GM21515 (cell line): ENCODE data around the gene CACHD1.
"Not testable (repeated sequence)": the region's sequence is repeated elsewhere in the genome, so short reads cannot be mapped to it uniquely, and the experiment has no call there.

Source experiments
- ATAC-seq: cut with Tn5 transposase; IDR thresholded peaks from one replicate; pipeline ENCODE4 v1.9.1; 2021; ENCODE audit not compliant: unreplicated experiment

CACHD1 gene

DNA sequence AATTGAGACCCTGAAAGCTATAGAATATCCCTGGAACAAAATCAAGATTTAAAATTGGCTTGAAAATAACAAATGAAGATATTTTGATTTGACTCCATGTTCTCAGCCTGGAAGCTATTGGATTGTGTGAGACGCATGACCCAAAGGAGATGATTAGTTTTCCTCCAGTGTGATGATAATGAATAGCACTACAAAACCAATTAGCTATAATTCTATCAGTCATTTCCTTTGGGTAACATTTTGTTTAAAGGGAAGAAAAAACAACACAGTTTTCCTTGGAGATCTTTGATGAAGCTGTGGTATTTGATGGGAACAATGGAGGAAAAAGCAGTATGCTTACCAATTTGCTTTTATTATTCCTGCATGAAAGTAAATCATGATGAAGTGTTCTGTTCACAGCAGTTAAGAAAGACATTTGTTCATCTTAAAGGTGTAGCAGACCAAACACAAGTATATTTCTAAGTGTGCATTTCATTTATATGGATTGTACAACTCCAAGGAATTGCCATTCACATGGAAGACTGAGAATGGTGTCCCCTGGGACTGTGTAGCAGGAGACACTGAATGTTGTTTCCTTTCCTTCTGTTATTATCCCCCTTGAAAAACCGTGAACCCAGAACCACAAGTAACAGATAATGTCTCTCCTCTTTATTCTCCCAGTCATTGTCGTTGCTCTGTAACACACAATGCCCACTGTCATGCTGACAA is 111.4 kb downstream of the CACHD1 start:
- ATAC-seq: no peak

DNA sequence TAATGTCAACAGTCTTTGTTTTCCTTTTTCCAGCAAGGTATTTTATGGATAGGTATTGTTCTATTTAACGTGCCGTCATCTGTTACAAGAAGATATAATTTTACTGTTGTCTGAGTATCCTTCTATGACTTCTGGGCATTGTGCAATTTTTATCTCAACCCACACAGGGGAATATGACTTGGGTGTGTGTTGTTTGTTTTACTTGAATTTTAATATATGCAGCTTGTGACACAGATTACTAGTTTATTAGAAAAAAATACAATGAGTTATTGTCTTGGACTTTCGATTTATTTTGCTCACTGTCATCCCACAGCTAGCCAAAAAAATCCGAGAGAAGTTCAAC is 111.9 kb downstream of the CACHD1 start:
- no peak for ATAC-seq

DNA sequence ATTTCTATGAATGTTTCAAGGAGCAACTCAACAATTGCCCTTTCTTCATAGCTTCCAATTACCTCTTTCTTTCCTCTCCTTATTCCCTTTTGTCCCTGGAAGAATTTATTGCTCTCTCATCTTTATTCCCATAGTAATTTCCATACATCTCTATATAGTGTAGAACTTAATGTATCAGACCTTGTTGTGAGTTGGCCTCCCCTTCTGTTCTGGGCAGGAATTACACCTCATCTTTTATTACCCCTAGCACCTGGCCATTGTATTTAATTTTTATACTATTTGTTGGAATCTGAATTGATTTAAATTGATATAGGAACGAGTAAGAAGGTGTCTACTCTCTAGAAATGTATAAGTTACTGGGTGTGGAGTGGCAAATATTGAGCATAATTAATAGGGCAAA is 114.5 kb downstream of the CACHD1 start:
- ATAC-seq: no peak

DNA sequence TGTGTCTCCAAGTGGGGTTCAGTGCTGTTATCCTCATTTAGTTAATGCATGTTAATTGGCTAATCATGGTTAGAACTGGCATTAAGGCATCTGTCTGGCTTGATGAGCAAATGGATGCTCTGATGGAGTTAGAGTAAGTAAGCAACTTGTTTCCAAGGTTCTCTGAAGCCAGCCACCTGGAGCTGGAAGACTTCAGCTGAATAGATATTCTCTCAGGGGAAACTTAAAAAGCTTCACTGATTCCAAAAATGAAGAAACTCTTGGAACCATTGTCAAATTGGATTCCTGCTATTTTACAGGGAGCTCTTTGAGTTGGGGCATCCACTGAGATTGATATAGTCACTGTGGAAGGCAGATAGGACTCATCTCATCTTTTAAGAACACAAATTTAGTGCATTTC is 118.9 kb downstream of the CACHD1 start:
- no peak for ATAC-seq

DNA sequence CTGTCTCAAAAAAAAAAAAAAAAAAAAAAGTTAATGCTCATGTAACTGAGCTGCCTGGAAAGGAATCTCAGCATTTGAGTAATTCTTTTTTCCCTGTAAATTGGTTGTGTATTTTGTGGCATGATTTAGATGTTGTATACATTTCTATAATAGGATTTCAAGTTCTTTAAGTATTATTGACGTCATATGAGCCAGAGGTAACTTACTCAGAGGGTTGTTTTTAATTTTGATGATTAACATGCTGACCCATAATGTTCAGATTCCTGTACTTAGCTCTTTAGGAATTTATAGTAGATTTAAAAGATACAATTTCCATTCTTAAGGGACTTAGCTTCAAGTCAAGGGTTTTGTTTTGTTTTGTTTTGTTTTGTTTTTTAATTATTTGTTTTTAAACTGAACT is 120.4 kb downstream of the CACHD1 start:
- ATAC-seq: no peak

DNA sequence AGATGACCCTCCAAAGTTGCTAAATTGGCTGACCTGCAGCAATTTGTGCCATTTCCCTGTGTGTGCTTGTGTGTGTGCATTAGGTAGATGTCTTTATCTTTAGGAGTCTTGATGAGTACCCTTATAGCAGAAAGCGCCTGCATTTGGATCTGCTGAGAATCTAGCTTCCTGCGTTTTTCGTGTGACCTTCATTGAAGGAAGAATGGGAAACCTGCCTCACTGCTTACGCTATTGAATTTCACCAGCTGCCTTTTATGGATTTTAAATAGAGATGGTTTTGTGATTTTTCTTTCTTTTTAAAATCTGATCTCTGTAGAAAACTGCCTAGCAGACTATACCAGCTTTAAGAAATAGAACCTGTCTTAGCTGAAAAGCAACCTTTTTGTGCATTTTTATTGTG is 124.5 kb downstream of the CACHD1 start:
- no peak for ATAC-seq

DNA sequence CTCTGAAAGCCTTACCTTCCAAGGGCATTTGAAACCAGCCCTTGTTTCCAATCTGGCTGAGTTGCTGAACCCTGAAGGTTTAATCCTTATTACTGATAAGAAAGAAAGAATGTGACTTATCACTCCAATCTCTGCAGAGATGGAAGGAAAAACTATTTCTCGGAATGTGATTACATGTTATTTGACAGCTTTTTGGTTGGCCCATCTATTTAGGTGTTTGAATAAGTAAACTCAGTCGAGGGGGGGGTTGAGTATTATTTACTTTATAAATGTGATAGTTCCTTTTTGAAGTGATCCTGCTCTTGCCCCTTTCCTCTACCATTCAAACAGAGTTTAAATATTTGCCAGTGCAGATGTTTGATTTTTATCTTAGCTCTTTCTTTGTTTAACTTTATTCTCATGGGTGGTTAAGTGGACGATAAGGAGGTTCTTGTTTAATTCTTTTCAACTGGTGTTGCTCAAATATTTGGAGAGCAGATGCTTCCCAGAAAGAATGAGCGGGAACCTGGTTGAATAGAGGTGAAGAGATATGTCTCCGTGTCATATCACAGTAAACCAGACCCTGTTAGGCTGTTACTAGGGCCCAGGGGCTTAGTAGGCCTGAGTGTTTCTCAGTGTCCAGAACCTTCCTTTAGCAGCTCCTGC is 126.1 kb downstream of the CACHD1 start:
- no peak for ATAC-seq

DNA sequence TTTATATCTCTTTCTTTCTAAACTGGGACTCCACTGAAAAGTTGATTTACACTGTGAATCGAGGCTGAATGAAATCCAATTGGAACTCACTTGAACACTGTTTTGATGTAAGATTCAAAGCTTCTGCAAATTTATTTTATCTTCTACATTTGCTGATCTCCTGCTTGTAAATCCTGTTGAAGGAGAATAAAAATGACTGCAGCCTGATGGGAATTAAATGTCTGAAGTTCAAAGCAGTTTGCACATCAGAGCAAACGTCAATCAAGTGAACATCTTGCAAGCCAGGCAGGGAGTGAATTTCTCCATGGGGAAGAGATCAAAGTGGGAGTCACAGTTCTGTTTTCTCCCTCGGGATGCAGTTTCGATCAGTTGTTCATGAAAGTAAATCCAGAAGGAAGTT is 127.2 kb downstream of the CACHD1 start:
- no peak for ATAC-seq

DNA sequence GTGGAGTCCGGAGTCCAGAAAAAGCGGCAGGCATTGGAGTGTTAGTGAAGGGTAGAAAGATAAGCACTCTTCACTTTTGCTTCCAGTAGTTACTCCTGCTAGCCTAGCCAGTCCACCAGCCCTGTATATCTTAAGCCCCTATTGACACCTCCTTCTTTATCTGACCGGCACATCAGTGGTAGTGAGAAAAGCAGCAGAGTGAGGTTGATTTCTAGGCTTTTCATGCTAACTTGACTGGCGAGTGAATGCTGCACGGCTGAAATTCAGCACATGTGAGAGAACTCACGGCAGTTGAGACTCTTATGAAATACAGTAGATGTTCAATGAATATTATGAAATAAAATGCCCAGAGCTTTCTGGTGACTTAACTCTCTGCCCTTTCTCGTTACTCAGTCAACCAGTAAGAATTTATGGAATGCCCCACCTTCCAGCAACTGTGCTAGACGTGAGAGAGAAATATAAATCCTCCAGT is 128.2 kb downstream of the CACHD1 start:
- ATAC-seq: no peak

DNA sequence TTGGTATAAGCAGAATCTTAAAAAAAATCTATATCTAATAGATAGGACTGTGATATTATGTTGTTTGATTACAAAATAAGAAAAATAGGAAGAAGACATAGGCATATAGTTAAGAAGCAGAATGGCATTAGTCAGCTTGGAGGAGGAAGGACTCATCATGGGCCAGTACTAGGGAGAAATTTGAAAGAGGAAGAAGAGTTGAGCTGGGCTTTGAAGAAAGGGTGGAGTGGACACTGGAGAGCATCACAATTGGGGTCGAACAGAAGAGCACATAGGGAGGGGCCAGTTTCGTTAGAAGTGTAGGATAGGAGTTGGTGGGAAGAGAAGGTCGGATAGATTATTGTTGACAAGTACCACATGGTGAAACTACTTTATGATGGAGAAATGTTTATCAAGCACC is 129.3 kb downstream of the CACHD1 start:
- no peak for ATAC-seq

DNA sequence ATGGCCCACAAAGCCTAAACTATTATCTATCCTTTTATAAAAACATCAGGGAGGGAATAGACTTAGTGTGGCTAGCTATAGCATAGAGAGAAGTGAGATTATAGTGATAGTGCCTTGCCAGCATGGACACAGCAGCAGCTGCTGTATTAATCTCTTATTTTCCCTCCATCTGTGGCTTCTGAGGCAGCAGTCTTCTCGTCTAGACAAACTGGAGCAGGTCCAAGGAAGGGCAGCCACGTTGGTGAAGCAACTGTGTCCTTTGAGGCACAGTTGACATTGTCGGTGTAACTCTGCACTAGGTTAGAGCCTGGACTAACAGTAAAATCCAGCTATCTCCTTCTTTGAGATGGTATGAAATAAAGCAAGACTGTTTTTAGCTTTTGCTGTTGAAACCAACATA is 131.3 kb downstream of the CACHD1 start:
- ATAC-seq: no peak

DNA sequence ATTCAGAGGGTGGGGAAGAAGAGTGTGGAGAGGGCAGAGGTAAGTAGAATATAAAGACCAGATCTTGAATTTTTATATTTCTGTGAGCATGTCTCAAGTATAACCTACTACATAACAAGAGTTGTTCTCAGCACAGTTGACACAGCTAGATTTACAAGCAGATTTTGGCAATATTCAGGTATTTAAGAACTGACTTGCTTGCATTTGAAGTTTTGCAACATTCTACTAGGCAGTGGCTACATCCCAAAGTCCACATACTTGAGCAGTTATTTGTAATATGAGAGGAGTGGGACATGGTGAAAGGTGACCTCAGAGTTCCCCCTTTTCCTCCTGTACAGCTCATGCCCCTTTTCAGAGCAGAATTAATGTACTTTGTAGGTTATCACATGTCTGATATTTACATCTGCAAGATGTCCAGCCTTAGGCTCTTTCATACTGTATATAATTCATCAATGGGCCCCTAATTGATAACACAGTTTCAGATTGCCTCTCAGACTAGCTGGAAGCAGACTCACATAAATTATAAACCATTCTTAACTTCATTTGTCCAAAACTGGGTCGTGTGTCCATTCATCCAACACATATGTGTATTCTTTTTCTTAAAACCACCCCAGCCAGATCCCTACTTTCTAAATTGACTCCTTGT is 138.2 kb downstream of the CACHD1 start:
- no peak for ATAC-seq

DNA sequence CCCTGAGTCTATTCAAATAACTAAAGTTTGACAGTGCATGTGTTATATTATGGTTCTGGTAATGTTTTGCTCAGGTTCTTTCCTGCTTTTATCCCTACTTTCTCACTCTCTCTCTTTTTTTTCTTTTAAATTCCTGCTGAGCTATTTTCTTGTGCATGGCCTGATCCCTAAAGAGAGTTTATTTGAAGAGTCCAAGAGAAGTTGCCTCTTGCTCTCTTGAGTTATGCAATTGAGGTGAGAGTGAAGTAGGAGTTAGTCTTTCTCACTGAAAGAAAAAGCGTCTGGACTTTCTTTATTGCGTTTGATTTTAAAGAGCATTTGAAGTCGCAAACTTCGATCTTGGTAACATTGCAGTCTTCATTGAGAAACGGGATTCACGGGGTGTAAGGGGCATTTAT is 138.7 kb downstream of the CACHD1 start:
- no peak for ATAC-seq

DNA sequence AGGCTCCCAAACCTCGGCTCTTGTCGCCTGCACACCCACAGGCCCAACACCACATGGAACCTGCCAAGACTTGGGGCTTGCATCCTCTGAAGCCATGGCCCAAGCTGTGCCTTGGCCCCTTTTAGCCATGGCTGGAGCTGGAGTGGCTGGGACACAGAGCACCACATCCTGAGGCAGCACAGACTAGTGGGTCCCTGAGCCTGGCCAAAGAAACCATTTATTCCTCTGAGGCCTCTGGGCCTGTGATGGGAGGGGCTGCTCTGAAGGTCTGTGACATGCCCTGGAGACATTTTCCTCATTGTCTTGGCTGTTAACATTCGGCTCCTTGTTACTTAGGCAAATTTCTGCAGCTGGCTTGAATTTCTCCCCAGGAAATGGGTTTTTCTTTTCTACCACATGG is 141.0 kb downstream of the CACHD1 start:
- ATAC-seq: not testable (repeated sequence)

DNA sequence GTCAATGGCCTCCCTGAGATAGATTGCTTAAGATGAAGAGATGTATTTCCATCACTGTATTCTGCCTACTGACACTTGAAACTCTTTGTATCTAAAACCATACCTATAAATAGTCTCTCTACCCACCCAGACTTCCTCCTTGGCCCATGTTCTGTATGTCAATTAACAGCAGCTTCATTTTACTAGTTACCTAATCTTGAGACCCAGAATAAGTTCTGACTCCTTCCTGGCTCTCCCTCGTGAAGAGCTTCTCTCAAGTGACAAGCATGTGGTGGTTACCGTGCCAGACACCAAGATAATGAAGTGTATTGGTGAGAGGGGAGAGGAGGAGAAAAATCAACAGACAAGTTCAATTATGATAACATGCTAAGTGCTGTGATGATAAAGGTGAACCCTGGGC is 146.1 kb downstream of the CACHD1 start:
- no peak for ATAC-seq

DNA sequence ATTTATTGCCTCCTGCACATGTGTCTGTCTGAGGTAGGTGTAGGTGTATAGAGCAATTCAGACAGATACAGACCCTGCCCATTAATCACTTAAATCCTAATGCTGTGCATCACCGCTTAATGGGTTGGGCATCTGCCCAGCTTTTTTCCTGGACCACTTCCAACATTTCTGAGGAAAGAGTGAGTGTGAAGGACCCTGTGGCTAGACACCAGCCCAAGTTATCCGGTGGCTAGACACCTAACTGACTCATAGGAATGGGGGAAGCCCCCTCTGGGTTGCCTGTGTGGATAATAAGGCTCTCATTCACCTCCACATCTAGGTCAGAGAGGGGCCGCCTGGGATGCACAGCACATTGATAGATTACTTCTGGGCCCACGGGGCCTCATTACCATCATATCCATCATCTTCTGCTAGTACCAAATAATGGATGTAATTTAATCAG is 153.8 kb downstream of the CACHD1 start:
- no peak for ATAC-seq

DNA sequence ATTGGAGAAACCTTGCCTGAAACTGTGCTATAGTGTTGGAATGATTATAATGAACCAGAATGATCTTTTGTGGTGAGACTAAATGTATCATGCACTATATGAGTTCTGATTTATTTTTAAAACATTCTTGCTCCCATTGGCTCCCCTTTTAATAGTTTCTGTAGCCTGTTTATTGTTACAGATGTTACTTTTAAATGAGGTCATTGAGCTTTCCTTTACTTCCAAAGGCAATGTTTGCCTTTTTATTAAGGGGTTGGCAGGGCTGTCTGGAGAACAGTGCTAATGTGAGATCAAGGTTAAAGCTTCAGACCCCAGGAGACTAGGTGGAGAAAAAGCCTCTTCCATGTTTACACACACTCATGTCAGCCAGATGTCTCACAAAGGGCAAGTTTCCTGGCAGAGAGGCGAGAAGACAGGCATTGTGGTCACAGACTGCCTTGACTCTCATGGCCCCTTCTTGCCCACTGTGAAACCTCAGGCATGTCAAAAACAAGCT is 154.3 kb downstream of the CACHD1 start:
- no peak for ATAC-seq

DNA sequence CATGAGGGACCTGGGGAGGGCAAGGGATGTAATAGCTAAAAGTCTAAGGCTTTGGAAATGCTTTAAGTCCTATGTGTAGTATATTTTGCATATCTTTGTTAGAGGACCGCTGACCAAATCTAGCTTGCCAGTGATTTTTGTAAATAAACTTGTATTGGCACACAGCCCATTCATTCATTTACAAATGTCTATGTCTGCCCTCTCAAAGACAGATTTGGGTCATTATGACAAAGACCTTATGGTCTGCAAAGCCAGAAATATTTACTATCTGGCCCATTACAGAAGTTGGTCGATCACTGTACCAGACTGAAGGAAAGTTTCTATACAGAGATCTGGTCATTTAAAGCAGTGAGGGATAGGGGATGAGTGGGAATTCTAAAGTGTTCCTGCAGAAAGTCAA is 154.9 kb downstream of the CACHD1 start:
- ATAC-seq: no peak

DNA sequence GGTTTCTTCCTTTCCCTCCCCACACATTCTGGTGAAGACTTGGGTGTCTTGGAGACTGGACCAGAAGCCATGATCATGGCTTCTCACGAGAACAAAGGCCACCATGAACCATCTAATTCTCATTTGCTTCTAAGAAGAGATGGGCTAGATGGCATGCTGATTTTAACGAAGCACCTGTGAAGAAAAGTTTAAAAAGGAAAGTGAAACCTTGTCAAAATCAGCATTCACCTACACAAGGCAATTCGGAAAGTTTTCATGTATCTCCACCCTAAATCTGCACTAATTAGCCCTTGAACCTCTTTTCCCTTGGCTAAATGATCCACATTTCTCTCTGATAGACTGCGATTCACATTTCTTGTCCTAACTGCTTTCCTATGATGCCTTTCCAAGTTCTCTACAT is 160.7 kb downstream of the CACHD1 start:
- no peak for ATAC-seq

DNA sequence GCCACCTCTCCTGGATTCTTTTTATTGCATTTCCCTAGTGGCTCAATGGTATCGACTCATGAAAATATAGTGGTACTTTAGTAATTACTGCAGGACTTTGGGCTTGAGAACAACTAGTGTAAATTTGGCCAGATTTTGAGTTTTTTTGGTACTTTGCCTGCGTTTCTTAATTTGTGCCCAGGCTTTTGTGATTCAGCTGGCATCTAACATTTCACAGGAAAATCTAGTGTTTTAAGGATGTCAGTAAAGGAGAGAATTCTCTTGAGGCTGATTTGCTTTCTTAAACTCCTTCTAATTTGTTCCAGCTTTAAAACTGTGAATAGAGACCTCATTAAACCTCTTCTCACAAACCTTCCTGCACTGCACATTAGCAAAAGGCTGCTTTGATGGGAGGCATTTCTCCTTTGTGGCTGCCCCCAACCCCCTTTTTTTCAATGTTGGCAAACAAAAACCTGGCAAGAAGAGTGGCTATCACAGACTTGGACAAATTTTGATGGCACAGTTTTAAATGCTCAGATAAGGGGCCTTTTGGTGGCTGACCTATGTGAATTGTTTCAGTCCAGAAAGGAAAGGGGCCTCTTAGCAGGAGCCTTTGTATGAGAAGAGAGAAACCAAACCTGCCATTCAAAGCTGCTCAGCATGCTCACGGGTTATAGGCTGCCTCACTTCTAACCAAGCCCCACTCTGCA is 161.6 kb downstream of the CACHD1 start:
- ATAC-seq: no peak

DNA sequence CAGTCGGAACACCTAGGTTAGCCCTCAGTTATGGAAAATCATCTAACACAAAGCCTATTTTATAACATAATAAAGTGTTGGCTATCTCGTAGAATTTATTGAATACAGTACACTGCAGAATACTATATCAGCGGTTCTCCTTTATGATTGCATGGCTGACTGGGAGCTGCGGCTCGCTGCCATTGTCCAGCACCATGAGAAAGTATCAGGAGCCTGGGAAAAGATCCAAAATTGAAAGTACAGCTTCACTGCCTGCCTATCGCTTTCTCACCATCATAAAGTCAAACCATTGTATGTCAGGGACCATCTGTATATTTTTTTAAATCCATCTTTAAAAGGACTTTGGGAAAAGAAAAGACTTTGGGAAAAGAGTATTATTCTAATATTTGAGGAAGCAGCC is 163.0 kb downstream of the CACHD1 start:
- ATAC-seq: no peak

DNA sequence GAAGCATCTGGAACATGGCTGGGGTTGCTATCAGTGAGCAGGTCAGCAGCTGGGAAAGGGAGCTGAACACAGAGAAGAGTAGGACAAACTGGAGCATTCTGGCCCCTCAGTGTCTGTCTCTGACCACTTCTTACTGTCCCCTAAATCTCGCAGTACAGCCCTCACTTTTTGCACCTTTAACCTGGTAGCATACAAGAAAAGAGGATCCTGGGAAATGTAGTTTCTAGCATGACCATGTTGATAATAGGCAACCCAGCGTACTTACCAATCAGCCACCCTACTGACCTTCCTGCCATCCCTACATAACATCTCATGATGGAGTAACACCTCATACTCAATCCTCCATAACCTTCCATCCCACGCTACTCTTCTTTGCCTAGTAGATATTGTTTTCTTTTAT is 175.8 kb downstream of the CACHD1 start:
- ATAC-seq: no peak
